ENCODE results near the gene AOPEP.
A peak's percentile ranks its signal among the peaks of the same experiment; 100 is the strongest.
"Not testable (repeated sequence)": the region's sequence is repeated elsewhere in the genome, so short reads cannot be mapped to it uniquely, and the experiment has no call there.

The AOPEP gene

GRCh38 chr9:94847486-94847885 lies 121.0 kb downstream of the AOPEP start:
- DNase-seq (ENCODE audit: low read depth): peak; percentile 88

- not testable (repeated sequence) for DNase-seq (ENCODE audit: low read depth)
Observed at GRCh38 chr9:94848791-94849190, 122.3 kb downstream of the AOPEP start.

- DNase-seq (ENCODE audit: low read depth): no peak
Observed at GRCh38 chr9:94850540-94851434, 124.3 kb downstream of the AOPEP start.

GRCh38 chr9:94851467-94851866 lies 125.0 kb downstream of the AOPEP start:
- no peak for DNase-seq (ENCODE audit: low read depth)

- no peak for DNase-seq (ENCODE audit: low read depth)
Observed at GRCh38 chr9:94851892-94852291, 125.4 kb downstream of the AOPEP start.

GRCh38 chr9:94852373-94852772 lies 125.9 kb downstream of the AOPEP start:
- DNase-seq (ENCODE audit: low read depth): no peak

GRCh38 chr9:94853887-94854286 lies 127.4 kb downstream of the AOPEP start:
- no peak for DNase-seq (ENCODE audit: low read depth)

GRCh38 chr9:94855903-94856302 lies 129.4 kb downstream of the AOPEP start:
- DNase-seq (ENCODE audit: low read depth): no peak

- DNase-seq (ENCODE audit: low read depth): no peak
Observed at GRCh38 chr9:94857791-94858190, 131.3 kb downstream of the AOPEP start.

GRCh38 chr9:94859226-94859625 lies 132.7 kb downstream of the AOPEP start:
- DNase-seq (ENCODE audit: low read depth): no peak

- DNase-seq (ENCODE audit: low read depth): no peak
Observed at GRCh38 chr9:94859891-94860290, 133.4 kb downstream of the AOPEP start.

- peak; percentile 93 for DNase-seq (ENCODE audit: low read depth)
Observed at GRCh38 chr9:94860678-94861588, 134.4 kb downstream of the AOPEP start.

- peak; percentile 75 for DNase-seq (ENCODE audit: low read depth)
Observed at GRCh38 chr9:94861589-94862272, 135.2 kb downstream of the AOPEP start.

- peak; percentile 19 for DNase-seq (ENCODE audit: low read depth)
Observed at GRCh38 chr9:94864196-94864595, 137.7 kb downstream of the AOPEP start.

- no peak for DNase-seq (ENCODE audit: low read depth)
Observed at GRCh38 chr9:94864862-94865509, 138.5 kb downstream of the AOPEP start.

GRCh38 chr9:94865582-94866452 lies 139.3 kb downstream of the AOPEP start:
- DNase-seq (ENCODE audit: low read depth): peak; percentile 42

- peak; percentile 15 for DNase-seq (ENCODE audit: low read depth)
Observed at GRCh38 chr9:94866770-94867169, 140.3 kb downstream of the AOPEP start.

- DNase-seq (ENCODE audit: low read depth): peak; percentile 85
Observed at GRCh38 chr9:94867281-94867841, 140.9 kb downstream of the AOPEP start.

- DNase-seq (ENCODE audit: low read depth): peak; percentile 97
Observed at GRCh38 chr9:94867842-94868312, 141.4 kb downstream of the AOPEP start.

GRCh38 chr9:94868464-94868863 lies 142.0 kb downstream of the AOPEP start:
- DNase-seq (ENCODE audit: low read depth): peak; percentile 34
